A673 (cell line): ENCODE measurements around the gene CCDC83. TPM values are rescaled to one million over a fixed set of nuclear protein-coding genes. Genes with fewer than 3 reads are reported as not detected.

ENCODE experiments used
- BruUV-seq: library from RNA; stranded (reverse); fragments of 400-500 nt; replicated peaks from 2 replicates; lab custom pipeline; 2021; lab: Mats Ljungman, UMichigan
- CTCF ChIA-PET: fragments of 300-600 bp; sonication (Branson Sonifier 250); formaldehyde crosslinking; loops from one replicate; lab custom pipeline; 2022; ENCODE audit warnings: antibody characterized with exemption; lab: Charles Lee
- POLR2A ChIA-PET: fragments of 300-600 bp; sonication (Branson Sonifier 250); formaldehyde crosslinking; loops from one replicate; lab custom pipeline; 2022; ENCODE audit warnings: antibody characterized with exemption; ENCODE audit not compliant: low non-redundant PET; lab: Charles Lee
- DNase-seq: peaks from one replicate; pipeline ENCODE4 v3.0.0-alpha.2; 2015; ENCODE audit warnings: low spot score
- H3K27ac ChIP-seq: fragments of 200-600 bp; sonication (generic); 2 replicates; pipeline ENCODE4 v1.5.1; 2016; ENCODE audit warnings: mixed run types, low read depth, mild to moderate bottlenecking, mixed read lengths, antibody characterized with exemption, low read length; ENCODE audit not compliant: poor library complexity, severe bottlenecking
- H3K27me3 ChIP-seq: fragments of 200-600 bp; sonication (generic); replicated peaks from 2 replicates; pipeline ENCODE4 v1.6.1; 2017; ENCODE audit warnings: mixed run types, low read depth, mild to moderate bottlenecking, mixed read lengths, antibody characterized with exemption, low read length; ENCODE audit not compliant: insufficient read depth, poor library complexity
- H3K36me3 ChIP-seq: fragments of 200-600 bp; sonication (generic); 2 replicates; pipeline ENCODE4 v1.6.1; 2016; ENCODE audit warnings: mixed run types, mild to moderate bottlenecking, mixed read lengths, antibody characterized with exemption, low read length; ENCODE audit not compliant: insufficient read depth, poor library complexity, severe bottlenecking
- H3K4me1 ChIP-seq: fragments of 200-600 bp; sonication (generic); 2 replicates; pipeline ENCODE4 v1.6.1; 2017; ENCODE audit warnings: mixed run types, mild to moderate bottlenecking, mixed read lengths, antibody characterized with exemption, low read length; ENCODE audit not compliant: insufficient read depth, poor library complexity, severe bottlenecking
- H3K4me3 ChIP-seq: fragments of 200-600 bp; sonication (generic); 2 replicates; pipeline ENCODE4 v1.5.1; 2016; ENCODE audit warnings: low read depth, mixed run types, mild to moderate bottlenecking, mixed read lengths, low read length; ENCODE audit not compliant: poor library complexity, severe bottlenecking
- H3K9me3 ChIP-seq: fragments of 200-600 bp; sonication (generic); 2 replicates; pipeline ENCODE4 v1.6.1; 2016; ENCODE audit warnings: mixed run types, low read depth, mild to moderate bottlenecking, mixed read lengths, antibody characterized with exemption, low read length; ENCODE audit not compliant: poor library complexity, severe bottlenecking
- CTCF ChIP-seq: fragments of 300-800, 200-600 bp; sonication (generic); conservative IDR thresholded peaks from 2 replicates; pipeline ENCODE4 v1.5.1; 2017; ENCODE audit warnings: low read depth, mild to moderate bottlenecking, antibody characterized with exemption, low read length, moderate library complexity, mixed read lengths
- EZH2 ChIP-seq: fragments of 200-600 bp; sonication (generic); IDR thresholded peaks from 2 replicates; pipeline ENCODE4 v1.6.1; 2017; ENCODE audit warnings: borderline replicate concordance, low read depth, mild to moderate bottlenecking, mixed read lengths, antibody characterized with exemption, low read length; ENCODE audit not compliant: poor library complexity, severe bottlenecking
- intact Hi-C: fragments of 100-400 bp; cut with micrococcal nuclease; formaldehyde crosslinking; loops from one replicate; pipeline ENCODE4 v1.10.0; 2022; ENCODE audit not compliant: unreplicated experiment
- total RNA-seq: library from RNA; stranded (reverse); gene quantifications from 2 replicates; pipeline ENCODE4 v1.2.3, GENCODE V29; 2021

The CCDC83 gene
- total RNA-seq, 1 experiment from 2014 or later, result not detected

GRCh38 chr11:85930879-85931366, 75.7 kb downstream of the CCDC83 start:
- no peak for DNase-seq
- intact Hi-C loops, result no loop called here
- Histone ChIP-seq H3K27ac (no peak overlapping the region), H3K36me3 (no peaks in the 10 kb centered on the region), H3K4me1 (no peaks in the 10 kb centered on the region), H3K4me3 (no peak overlapping the region), H3K27me3 (peaks cover 16% of the 10 kb centered on the region), H3K9me3 (no peaks in the 10 kb centered on the region)
- BruUV-seq, result no TSS peak
- ChIA-PET POLR2A (no interaction called here), CTCF (no interaction called here)
- TF ChIP-seq CTCF, result no peak
- no peak for TF ChIP-seq EZH2

- Histone ChIP-seq H3K4me1 (no peaks in the 10 kb centered on the region), H3K27me3 (no peaks in the 10 kb centered on the region), H3K4me3 (no peak overlapping the region), H3K36me3 (no peaks in the 10 kb centered on the region), H3K9me3 (no peaks in the 10 kb centered on the region), H3K27ac (no peak overlapping the region)
- CTCF ChIA-PET, result no interaction called here
- POLR2A ChIA-PET, result interaction anchor here (0.7 kb wide), 1 partner anchor 27 kb away, joined by 10 read pairs; no protein-coding TSS in a partner anchor
- no peak for DNase-seq
- intact Hi-C loops, result no loop called here
- TF ChIP-seq EZH2, result no peak
- no peak for TF ChIP-seq CTCF
- BruUV-seq, result no TSS peak
These were observed 79.5 kb downstream of the CCDC83 start for GRCh38 chr11:85934596-85935169.

GRCh38 chr11:85935751-85936150, 80.6 kb downstream of the CCDC83 start:
- intact Hi-C loops, result no loop called here
- no TSS peak for BruUV-seq
- TF ChIP-seq EZH2 (no peak), CTCF (no peak)

More at GRCh38 chr11:85935751-85936150, 80.6 kb downstream of the CCDC83 start:
- no peak overlapping the region for H3K4me3 ChIP-seq
- no peak for DNase-seq
- POLR2A ChIA-PET, result interaction anchor here (0.7 kb wide), 1 partner anchor 25 kb away, joined by 10 read pairs; no protein-coding TSS in a partner anchor
- H3K4me1 ChIP-seq, result no peaks in the 10 kb centered on the region
- H3K27ac ChIP-seq, result no peak overlapping the region
- no peaks in the 10 kb centered on the region for H3K9me3 ChIP-seq
- CTCF ChIA-PET, result no interaction called here
- no peaks in the 10 kb centered on the region for H3K36me3 ChIP-seq
- H3K27me3 ChIP-seq, result no peaks in the 10 kb centered on the region
